HG03066 (cell line): ENCODE data around the gene HES3.

Source experiments
- ATAC-seq: cut with Tn5 transposase; IDR thresholded peaks from one replicate; pipeline ENCODE4 v1.9.1; 2021; ENCODE audit warnings: low read depth; ENCODE audit not compliant: unreplicated experiment

Gene HES3

DNA sequence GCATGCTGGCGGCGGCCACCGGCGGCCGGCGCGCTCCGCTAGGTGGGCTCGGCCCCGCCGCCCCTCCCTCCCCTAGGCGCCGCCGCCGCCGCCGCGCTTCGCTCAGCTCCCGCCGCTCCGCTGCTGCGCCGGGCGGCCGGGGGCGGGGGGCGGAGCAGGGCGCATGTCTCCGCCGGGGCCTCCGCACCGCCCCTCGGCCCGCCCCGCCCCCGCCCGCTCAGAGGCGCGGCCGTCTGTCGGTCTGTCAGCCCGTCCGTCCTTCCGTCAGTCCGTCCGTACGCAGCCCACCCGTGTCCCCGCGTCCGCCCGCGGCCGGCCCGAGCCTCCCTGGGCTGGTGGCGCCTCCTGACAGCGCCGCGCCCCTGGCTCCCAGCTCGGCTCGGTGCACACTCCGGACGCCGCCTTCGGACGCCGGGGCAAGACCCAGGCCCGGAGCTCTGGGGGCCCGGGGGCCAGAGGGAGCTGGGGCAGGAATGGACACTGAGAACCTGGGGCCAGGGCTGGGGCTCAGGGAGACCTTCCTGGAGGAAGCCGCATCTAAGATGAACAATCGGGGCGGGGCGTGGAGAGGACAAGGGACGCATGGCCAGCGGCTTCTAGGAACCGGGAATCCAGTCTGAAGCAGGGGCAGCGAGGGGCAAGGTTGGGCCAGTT, 17.1 kb downstream of the HES3 start, which contains the start of gene GPR153:
TSS of gene GPR153 (minus strand) at position 138 of the 654 bp plus-strand sequence. CDS start 6,193 bp downstream, outside the sequence.
- ATAC-seq, result no peak

DNA sequence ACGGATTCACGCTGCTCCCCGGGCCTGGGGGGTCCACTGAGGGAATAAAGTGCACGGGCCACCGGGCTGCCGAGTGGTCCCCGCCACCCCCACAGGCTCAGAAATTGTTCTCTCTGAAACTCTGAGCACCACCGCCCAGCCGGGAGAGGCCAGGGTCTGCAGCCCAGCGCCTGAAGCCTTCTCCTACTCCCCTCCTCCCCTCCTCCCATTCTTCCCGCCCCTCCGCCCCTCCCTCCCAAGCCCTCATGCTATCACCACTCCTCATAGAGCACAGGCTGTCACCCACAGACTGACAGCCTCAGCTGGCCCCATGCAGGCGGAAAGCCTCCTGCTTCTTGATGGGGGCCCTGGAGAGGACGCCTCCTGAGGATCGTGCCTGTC, 17.6 kb downstream of the HES3 start:
- ATAC-seq, result no peak

DNA sequence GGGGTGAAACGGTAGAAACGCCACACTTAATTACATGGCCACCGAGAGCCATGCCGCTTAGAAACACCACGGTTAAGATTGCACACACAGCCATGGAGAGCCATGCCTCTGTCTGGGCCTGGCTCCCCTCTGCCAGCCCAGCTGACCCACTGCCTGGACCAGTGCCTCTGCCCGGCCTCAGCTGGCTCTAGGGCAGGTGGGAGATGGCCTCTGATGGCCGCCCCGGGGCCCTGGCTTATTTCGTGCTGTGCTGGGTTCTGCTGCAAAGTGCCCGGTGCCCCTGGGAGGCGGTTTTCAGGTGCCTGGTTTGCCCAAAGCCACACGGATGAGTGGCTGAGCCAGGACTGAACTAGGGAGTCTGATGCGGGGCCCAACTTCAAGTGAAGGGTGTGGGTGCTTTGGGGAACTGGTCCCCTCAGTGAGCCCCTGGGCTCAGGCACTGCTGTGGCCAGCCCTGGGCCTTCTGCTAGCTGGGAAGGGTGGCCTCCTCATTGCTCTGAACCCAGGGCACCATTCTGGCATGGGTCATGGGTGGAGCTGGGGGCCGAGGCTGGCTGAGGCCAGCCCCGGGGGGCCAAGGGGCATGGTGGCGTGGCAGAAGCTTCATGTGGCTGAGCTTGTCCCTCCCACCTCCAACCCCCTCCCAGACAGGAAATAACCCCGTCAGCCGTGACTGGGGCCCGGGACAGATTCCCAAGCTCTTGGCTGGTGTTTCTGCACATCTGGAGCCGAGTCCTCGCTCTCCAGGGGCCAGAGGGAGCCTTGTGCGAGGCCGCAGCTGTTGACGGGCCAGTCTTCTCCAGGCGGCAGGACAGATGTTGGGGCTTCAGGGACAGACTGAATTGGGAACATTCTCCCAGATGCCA, 18.8 kb downstream of the HES3 start:
- ATAC-seq, result no peak

DNA sequence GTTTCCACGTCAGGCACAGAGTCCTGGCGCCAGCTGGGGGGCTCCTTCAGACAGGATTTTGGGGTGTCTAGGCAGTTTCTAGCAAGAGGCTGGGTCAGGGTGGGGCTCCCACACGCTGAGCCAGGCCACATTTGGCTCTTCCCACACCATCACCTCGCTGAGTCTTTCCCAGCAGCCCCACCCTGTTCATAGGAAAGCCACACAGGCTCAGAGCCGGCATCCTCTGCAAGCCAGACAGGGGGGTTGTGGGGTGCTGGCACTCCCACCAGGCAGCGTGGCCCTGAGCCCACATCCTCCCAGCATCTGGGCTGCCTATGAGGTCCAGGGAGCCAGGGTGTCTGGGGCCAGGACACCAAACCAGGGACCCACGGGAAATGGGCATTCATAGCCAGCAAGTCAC, 19.7 kb downstream of the HES3 start:
- ATAC-seq, result no peak

DNA sequence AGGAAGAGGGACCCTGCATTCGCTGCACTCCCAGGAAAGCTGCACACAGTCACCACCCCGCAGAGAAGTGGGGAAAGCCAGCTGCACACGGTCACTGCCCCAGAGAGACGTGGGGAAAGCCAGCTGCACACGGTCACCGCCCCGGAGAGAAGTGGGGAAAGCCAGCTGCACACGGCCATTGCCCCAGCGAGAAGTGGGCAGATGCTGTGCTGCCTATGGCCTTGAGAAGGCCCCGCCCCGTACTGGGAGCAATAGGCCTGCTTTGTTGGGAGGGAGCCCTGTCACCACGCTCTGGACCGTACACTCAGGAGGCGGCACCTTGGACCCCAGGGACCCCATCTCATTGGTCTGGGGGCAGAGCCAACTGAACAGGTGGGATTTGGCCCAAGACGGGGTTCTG, 21.2 kb downstream of the HES3 start:
- ATAC-seq, result no peak

DNA sequence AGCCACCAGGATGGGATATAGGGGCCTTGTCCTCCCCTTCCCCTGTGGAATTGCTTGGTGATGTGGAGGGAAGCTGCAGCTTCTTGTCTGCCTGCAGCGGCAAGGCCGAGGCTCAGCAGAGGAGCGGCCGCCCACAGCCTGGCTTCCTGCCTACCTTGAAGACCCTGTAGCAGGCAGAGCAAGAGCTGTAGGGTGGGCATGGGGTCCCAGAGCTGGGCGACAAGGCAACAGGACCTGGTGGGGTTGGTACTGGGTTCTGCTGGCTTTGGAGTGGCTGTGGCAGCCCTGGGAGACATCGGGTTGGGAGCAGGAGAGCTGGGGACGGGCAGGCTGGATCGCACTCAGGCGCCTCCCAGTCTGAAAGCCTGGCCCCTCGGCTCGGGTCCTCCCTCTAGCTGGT, 22.7 kb downstream of the HES3 start:
- ATAC-seq, result no peak

DNA sequence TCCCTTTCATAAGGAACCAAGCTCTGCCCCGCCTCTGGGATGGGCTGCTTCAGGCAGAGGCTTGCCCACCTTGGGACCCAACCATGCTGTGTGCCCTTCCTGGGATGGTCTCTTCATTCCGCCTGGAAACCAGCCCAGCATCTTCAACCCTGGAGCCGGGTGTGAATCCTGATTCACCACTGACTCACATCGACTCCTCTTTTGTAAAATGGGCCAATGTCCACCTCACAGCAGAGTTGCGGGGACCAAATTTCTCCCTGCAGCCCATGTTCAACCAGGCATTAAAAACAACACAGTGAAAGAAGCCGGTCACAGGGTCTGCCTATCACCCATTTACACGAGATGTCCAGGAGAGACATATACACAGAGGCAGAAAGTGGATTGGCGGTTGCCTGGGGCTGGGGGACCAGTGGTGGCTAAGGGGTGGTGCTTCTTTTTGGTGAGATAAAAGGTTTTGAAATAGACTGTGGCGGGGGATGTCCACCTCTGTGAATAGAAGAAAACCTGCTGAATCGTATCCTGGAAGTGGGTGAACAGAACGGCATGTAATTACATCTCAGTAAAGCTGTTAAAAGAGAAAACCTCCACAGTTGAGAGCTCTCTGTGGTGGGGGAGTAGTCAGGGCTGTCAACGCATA, 23.8 kb downstream of the HES3 start:
- no peak for ATAC-seq

DNA sequence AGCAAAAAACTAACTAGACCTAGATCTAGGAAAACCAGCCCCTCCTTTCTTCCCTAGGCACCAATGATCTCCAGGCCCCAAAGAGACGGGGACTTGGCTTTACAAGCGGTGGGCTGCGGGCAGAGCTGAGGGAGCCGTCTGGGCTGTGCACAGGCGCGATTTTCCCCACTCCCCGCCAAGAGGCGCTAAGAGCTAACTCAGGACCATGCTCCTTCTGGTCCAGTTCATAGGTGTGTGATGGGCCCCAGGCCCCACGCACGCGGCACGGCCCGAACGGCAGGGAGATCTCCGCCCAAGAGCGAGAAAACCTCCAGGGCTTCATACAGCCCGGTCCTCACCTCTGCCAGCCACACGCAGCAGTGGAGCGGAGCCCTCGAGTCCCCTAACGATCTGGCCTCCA, 24.4 kb downstream of the HES3 start:
- ATAC-seq, result no peak

DNA sequence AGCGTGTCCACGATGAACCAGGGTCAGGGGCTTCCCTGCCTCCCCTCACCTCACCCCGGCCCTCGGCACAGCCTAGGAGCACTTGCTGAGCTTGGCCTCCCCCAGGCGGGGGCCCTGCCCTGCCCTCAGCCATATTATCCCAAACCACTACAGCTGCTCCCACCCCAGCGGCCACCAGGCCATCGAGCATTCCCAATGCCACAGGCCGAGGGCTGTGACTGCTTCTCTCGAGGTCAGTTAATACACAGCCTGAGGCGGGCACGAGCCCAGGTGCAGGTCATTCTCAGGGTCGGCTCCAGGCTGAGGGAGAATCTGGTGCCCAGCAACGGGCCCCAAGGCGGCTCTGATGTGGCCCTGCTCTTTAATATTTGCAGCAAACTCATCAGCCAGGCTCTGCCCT, 25.3 kb downstream of the HES3 start:
- ATAC-seq, result no peak

DNA sequence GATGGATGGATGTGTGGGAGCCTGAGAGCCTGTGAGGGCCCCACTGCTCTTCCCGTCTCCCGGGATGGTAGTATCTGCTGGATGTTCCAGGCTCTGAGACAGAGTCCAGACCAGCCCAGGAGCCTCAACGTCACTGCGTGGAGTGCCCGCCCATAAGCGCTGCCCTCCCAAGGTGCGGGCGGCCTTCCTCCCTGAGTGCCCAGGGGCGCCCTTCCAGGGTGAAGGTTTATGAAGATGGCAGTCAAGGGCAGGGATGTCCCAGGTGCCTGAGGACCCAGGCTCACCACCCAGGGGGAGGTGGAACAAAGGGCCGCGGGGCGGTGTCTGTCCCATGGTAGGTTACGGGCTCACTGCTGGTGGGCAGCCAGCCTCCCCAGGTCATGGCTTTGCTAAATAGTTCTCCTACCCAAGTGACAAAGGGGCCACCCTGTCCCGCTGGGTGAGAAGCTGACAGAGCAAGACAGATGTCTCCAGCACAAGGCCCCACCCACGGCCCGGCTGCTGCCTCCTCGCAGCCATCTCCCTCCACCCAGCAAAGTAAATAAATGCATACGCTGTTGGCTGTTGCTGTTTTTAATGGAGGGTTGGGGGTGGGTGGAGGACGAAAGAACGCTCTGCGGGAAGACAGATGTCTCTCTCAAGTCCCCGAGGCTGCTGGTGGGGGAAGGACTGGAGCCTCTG, 25.9 kb downstream of the HES3 start:
- ATAC-seq, result no peak

DNA sequence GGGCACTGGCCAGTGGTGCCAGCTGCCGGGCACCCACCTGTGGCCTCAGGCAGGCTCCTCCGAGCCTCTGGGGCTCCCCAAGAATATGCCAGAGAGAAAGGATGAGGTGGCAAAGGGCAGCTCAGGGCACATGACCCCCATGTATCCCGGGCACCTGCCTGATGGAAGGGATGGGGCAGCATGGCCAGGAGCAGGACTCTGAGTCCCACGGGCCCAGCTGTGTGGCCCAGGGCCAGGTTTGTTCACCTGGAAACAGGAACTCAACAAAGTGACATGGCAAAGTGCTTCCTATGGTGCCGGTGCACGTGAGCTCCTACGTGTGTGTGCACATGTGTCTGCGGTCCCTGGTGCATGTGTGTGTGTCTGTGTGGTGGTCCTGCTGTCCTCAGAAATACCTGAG, 26.4 kb downstream of the HES3 start:
- ATAC-seq, result no peak

DNA sequence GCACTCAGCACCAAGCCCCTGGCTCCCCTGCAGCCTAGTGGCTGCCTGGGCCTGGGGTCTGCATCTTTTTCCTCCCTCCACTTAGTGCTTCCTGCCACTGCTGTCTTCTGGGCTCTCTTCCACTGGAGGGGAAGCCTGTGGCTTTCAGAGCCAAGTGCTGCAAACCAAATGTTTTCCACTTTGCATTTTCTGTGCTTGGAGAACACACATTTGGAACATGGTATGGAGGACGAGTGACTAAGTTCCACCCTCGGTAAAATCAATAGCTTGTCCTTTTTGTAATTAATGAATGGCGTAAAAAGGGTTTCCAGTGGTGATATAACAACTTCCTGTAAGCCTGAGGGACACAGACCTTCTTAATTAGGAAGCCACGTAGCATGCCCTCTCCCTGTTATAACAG, 27.0 kb downstream of the HES3 start:
- no peak for ATAC-seq

DNA sequence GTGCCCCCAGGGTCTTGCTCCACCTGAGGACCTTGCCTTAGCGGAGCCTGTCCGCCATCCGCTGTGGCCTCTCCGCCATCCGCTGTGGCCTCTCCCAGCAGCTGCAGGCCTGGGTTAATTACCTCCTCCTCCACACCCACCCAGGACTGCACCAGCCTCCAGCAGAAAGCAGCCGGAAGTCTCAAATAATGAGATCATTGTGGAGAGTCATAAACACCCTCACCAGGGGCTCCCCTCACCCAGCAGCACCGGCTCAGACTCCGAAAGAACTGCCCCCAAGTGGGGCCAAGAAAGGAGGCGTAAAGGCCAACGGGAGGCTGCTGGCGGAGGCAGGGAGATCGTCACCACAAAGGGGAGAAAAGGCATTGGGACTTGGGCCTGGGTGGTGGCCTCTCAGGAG, 27.6 kb downstream of the HES3 start:
- no peak for ATAC-seq

DNA sequence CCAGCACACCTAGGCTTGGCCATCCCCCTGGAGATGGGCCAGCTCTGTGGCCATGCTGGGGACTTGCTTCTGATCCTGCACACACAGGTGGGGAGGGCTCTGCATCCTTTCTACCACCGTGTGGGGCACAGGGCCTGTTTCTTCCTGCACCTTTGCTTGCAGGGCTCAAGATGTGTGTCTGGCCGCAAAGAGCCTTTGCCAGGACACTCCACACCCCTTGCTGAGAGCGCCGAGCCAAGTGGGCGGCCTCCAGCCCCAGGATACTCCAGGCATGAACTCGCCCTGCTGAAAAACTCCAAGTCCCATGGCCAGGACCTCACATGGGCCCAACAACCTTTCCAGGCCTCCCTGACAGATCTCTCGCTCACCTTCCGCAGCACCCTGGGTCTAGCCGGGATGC, 28.5 kb downstream of the HES3 start:
- no peak for ATAC-seq

DNA sequence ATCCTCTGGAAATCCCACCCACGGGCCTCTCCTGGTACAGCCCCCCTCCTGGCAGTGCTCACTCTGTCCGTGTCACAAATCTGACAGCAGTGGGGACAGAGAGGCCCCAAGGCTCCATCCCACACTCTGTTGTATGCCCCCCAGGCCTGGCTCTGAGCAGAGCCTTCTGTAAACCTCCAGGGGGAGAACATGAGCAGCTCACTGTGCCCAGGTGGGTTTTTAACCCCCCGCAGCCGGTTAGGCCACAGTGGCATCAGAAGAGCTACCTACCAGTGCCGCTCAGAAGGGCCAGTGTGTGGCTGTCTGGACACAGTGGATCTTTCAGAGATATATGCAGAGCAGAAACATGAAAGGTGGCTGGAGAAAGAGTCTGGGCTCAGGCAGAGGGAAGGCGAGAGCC, 28.9 kb downstream of the HES3 start:
- ATAC-seq, result no peak

DNA sequence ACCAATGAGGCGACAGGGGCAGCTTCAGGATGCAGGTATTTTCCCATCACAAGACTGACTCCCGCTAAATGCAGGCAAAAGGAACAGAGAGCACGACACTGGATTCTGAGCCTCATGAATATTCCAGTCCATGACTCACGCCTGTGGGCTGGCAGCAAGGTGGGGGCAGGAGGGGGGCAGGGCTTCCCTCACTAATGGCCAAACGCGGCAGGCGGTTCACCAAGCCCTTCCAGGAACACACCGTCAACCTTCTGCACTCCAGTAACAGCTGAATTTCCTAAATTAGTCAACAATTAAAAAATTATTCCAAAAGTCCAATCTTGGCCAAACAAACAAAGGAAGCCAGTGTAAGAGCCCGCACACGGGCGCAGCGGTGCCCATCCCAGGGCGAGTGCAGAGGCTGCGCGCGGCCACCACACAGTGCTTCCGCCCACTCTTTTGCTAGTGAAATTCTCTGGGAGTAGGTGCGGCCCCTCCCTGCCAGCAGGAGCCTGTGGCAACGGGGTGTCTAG, 29.5 kb downstream of the HES3 start:
- ATAC-seq, result no peak

DNA sequence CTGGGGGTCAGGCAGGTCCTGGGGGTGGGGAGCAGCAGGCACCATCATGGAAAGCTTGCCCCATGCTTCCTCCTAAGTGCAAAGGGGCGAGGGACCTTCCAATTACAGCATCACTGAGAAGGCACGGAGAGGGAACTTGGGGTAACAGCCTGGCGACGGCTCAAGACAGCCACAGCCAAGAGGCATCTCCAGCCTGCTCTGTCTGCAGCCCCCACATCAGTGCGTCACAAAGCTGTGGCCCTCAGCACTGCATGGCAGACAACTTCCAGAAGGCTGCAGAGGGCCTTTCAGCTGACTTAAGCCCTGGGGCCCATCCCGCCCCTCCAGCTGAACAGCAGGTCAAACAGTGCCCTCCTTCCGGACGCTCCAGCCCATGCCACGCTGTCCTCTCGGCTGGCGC, 30.1 kb downstream of the HES3 start:
- ATAC-seq, result no peak

DNA sequence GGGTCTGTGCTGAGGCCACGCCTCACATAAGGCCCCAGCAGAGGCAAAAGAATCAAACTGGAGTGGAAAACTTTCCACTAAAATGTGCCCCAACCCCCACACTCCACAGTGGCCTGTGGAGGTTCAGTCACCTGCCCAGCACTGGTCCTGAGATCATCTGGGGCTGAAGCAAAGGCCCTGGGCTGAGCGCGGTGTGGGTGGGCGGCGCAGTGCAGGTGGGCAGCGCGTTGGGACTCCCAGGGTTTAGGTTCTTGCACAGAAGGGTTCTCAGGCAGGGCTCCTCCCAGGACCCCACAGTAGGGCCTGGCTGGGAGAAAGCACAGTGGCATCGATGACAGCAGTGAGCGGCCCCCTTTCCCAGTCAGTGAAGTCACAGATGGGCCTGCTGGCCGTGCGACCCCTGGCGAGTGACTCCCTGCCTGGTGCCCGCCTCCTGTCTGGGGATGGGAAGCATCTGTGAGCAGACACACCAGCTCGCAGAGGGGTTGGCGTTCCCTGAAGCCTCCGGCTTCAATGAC, 30.7 kb downstream of the HES3 start:
- ATAC-seq, result no peak

DNA sequence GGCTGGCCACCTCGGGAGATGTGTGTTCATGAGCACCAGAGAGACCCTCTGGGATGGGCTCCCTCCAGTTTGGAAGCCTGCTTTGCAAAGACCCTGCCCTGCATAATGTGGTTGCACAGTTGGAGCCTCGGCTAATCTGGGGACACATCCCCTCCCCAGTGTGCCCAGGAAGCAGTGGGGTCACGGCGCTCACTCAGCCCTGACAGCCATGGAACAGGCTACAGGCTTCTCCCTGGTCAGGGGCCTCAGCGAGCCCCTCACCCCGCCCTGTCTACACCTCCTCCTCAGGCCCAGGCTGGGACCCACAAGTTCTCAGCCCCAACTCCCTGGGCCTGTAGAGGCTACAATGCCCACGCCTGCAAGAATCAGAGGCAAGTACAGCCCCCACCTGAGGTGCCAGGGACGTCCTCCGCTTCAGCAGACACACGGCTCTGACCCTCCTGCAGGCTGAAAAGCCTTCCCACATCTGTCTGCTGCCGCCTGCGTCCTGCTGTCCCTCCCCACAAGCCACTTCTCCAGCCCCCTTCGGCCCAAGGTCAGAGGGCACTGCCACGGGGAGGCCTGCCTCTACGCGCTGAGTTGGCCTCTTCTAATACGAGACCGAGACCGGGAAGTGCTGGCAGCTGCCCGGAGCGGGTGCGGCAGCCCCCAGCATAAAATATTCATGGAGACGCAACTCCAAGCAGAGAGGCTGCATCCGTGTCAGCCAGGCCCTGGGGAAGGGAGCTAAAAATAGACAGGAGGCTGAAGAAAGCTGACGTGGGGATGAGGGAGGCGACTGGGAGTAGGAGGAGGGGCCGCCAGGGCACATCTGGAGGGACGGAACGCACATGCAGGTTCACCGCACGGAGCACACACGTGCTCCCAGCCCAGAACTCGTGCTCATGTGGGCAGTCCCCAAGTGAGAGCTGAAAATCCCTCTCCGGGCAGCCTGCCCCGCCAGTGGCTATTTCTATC, 32.1 kb downstream of the HES3 start:
- ATAC-seq, result no peak
